ENCODE data around the gene RNF187.
A peak's percentile ranks its signal among the peaks of the same experiment; 100 is the strongest.
"Not testable (repeated sequence)": the region's sequence is repeated elsewhere in the genome, so short reads cannot be mapped to it uniquely, and the experiment has no call there.

RNF187 gene

DNA sequence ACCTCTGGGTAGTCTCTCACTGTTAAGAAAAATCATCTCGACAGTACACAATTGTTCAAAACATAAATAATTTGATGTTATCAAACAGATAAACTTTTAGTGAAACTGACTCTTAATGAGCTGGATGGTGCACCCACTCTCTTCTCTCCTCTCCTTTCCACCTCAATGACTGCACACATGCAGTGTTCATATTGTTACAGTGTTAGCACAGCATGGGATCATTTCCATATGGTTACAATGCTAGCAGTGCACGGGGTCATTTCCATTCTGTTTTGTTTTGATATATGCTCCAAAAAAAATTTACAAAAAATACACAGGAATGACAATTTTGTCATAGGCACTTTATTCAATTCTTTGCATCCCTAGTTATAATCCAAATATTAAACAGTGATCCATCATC is 26.4 kb upstream of the RNF187 start:
- ATAC-seq (no peak), DNase-seq (no peak)

DNA sequence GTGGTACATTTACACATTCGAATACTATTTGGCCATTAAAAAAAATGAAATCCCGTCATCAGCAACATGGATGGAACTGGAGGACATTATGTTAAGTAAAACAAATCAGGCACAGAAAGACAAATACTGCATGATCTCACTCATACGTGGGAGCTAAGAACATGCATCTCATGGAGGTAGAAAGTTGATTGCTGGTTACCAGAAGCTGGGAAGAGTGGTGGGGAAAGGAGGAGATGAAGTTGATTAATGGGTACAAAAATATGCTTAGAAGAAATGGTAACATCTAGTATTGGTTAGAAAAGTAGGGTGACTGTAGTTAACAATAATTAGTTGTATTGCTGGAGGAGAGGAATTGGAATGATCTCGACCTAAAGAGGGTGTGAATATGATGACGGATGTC is 24.6 kb upstream of the RNF187 start:
- no peak for DNase-seq
- no peak for ATAC-seq

DNA sequence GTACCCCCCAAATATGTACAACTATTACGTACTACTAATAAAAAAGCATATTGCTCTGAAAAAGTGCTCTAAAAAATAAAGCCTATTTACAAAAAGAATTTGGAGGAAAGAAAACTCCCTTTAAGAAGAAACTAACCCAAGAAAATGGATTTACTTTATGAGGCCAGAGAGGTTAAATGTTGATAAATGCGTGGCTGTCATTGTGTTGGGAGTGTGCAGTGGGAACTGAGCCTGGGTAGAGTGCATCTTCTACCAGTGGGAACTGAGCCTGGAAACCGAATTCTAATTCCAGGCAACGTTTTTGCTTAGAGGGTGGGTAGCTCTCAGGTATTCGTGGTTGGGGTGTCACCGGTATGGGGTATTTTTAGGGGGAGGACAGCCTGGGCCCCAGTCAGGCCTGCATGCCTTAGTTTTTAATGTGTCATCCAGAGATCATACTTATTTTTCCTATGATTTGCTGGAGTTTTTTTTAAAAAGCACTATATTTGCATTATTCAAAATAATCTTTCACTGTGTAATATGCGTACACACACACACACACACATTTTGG is 24.1 kb upstream of the RNF187 start:
- no peak for ATAC-seq
- no peak for DNase-seq

DNA sequence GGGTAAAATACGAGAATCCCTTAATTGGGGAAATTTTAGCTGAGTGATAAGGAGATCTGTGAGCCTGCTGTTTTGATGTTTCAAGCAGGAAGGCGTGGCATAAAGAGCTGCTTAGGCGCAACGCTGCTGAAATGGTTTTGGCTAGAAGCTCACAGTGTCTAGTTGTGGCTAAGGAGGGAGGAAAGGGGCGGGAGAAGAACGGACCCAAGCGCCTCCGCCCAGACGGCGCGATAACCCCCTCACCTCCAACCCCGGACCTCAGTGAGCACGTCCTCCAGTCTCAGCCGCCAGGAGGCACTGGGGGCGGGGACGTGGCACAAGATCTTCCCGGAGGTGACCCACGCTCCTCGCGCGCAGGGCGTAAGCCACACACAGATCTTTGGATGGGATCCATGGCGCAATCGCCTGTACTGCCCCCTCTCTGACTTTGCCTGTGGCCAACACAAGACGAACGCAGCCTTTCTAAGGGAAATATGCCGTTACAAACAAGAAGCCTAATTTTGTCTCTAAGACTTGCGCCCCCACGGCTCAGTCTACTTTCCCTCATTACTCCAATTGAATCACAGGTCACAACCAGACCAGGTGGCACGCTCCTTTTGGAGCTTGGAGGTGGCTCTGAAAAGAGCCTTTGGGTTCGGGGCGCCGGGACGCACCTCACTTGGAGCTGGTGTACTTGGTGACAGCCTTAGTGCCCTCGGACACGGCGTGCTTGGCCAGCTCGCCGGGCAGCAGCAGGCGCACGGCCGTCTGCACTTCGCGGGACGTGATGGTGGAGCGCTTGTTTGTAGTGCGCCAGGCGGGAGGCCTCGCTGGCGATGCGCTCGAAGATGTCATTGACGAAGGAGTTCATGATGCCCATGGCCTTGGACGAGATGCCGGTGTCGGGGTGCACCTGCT is 23.4 kb upstream of the RNF187 start:
- peak; percentile 76 for DNase-seq

DNA sequence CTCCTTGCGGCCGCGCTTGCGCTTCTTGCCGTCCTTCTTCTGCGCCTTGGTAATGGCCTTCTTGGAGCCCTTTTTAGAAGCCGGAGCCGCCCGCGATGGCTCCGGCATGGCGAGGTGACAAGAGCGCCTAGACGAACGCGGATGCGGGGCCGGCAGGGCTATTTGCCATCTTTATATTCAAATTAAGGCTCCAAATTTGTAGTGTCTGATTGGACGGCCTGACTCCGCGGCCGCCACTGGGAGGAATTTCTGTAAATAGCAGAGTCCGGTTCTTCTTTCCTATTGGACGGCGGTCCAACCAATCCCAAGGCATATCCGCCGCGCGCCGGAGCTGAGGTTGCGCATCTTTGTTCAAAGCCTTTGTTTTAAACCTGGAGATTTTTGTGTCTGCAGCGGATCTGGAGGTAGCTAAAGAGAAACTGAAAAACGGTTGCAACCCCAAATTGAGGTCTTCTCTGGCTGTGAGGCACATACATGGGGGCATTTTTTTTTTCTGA is 22.6 kb upstream of the RNF187 start:
- peak; percentile 82 for ATAC-seq
- DNase-seq: peak; percentile 83

More for the DNA sequence above, 23.4 kb upstream of the RNF187 start:
- peak; percentile 80 for ATAC-seq

DNA sequence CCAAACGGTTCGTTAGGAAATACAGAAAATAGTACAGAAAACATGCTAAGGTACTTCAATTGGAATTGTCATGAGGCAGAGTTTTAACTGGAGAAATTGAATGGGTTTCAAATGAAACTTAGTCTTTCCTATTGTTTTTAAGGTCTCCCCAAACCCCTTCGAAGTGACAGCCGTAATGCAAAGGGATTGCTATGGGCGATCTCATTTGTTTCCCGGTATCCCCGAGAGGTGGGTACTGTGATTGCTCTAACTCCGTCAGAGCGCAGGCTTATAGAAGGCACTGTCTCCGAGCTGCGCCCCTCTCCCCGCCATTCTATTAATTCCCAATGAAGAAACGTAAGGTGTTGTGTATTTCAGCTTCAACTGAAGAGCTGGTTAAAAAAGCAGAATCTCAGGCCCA is 22.0 kb upstream of the RNF187 start:
- no peak for DNase-seq
- ATAC-seq: no peak

DNA sequence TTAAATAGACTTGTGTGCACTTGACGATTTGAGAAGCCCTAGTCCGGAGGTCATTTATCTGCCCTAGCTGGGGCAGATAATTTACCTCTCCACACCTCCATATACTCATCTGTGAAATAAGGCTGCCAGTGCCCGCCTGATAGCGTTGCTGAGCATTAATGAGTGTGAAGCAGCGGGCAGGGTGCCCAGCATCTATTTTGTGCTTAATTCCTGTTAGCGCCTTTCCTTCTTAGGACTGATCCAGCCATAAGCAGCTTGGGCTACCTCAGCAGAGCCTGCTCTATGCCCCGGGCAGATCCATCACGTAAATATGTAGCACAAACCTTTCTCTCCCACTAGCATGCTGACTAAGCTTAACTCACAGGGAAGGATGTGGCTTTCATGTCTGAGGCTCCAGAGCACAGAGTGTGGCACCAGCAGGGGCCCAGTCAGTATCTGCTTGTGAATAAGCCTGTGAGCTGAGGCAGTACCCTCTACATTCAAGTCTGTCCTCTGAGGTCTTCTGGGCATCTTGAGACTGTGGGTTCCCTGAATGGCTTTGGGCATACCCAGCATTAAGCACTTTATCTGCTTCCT is 21.5 kb upstream of the RNF187 start:
- ATAC-seq (no peak), DNase-seq (no peak)

DNA sequence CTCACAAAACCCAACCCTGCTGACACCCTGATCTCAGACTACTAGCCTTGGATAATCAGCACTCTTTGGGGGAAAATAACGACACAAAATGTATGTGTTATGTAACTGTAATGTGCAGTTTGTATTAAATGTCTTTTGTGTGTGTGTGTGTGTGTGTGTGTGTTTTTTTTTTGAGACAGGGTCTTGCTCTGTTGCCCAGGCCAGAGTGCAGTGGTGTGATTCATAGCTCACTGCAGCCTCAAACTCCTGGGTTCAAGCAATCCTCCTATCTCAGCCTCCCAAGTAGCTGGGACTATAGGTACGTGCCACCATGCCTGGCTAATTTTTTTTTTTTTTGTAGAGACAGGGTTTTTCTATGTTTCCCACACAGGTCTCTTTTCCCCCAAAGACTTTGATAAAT is 19.0 kb upstream of the RNF187 start:
- not testable (repeated sequence) for DNase-seq, ATAC-seq

DNA sequence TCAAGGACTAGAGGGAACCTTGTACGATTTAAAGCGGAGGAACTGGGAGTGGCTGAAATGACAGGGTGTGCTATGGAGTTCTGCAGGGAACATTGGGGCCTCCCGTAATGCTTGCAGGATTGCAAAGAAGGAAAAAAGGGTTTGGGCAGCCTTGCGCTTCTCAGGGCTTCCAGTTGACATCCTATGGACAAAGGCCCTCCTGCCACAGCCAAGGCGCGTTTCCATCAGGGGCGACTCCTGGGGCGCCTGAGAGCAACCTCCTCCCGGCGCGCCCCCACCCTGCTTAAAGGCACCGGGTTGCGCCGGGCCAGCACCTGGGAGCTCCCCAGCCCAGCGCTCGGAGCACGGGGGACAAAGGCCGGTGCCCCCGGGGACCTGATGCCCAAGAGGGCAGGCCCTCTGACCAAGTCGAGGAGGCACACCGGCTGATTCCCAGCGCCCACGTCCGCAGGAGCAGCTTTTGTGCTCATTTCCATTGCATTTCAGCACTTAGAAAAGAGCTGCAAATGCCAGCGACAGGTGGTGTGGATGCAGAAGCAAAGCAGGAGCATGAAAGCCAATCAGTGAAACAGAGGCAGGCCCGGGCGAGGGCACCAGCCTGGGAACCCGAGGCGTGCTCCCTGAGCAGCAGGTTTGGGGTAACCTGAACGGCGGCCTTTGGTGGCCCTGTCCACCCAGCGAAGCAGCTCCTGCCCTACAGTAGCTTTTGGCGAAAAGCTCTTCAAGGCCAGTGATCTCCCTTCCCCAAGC is 17.6 kb upstream of the RNF187 start:
- no peak for ATAC-seq
- no peak for DNase-seq

DNA sequence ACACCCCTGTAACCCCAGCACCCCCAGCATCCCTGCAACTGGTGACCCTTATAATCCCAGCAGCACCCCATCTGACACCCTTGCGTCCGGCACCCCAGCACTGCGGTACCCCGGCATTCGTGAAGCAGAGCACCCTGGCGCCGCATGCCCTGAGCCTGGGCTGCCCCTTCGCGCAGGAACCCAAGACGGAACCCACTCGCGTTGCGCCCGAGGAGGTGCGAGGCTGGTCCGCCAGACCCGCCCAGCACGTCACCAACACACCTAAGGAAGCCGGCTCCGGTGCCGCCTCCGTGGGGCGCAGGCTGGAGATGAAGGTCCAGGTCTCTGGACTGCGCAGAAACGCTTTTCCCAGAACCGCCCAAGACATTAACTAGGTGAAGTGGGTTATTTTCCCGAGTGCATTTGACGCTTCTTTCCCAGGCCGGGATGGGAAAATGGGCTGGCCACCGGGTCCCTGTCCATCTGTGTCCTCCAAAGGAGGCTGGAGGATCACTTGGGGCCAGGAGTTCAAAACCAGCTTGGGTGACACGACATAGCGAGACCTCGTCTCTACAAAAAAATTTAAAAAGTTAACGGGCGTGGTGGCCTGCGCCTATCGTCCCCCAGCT is 15.9 kb upstream of the RNF187 start:
- ATAC-seq: no peak
- DNase-seq: no peak

DNA sequence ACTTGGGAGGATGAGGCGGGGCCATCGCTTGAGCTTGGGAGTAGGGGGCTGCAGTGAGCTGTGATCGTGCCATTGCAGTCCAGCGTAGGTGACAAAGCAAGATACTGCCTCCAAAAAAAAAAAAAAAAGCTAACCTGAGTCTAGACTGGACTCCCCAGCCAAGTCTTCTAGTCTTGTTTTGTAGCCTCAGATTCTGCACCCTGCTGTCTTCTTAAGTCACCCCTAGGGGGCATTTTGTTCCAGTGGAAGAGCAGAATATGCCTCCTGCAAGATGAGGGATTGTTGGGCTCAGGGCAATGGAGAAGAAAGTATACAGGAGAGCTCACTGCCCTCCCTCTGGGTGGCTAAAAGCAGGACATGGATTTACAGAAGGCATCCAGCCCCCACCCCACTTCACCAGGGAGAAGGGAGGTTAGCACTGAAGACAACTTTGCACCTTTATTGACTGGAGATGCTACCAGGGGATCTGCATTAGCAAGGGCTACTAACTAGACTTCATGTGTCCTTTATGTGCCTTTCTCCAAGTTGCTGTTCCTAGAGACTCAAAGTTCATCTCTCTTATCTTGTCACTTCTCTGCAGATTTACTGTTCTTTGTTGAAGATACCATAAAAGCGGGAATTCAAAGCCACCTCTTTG is 15.3 kb upstream of the RNF187 start:
- no peak for DNase-seq
- peak; percentile 48 for ATAC-seq

DNA sequence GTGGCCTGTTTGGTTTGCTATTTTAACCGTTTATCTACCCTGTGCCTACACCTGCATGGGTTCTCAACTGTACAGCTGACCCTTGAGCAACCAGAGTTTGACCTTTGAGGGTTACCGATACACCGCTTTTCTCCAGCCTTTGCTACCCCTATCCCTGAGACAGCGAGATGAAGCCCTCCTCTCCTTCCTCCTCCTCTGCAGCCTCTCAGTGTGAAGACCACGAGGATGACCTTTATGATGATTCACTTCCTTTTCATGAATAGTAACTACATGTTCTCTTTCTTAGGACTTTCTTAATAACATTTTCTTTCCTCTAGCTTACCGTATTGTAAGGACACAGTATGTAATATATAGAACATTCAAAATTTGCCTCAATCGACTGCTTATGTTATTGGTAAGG is 14.5 kb upstream of the RNF187 start:
- DNase-seq: peak; percentile 31
- ATAC-seq: peak; percentile 88

DNA sequence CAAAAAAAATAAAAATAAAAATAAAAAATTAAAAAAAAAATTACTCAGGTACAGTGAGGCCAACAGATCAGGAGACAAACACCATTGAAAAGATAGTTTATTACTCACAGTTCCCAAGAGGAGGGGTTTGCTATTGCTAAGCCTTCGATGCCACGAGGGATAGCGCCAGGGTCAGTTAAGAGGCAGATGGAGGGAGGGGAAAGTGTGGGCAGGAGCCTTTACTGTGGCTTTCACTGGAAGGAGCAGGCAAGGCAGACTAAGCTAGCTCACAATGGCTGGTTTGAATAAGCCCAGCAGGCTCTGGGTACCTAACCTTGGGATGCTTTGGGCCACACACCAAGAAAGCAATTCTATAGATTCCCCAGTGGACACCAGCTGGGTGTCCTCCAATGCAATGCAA is 12.7 kb upstream of the RNF187 start:
- ATAC-seq (peak; percentile 38), DNase-seq (no peak)

DNA sequence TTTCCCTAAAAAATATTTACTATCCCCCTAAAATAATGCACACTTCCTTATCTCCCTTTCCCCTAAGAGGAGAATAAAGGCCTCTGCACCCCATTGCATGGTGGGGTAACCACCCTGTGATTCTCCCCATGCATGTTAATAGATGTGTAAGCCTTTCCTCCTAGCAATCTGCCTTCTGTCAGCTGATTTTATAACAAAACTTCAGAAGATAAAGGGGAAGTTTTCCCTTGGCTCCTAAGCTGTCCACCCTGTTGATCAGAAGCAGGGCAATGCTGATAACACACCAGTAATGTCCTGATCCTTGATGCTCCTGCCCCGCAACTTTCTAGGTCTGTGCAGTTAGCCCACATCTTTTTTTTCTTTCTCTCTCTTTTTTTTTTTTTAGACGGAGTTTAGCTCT is 11.4 kb upstream of the RNF187 start:
- no peak for DNase-seq
- ATAC-seq: no peak

DNA sequence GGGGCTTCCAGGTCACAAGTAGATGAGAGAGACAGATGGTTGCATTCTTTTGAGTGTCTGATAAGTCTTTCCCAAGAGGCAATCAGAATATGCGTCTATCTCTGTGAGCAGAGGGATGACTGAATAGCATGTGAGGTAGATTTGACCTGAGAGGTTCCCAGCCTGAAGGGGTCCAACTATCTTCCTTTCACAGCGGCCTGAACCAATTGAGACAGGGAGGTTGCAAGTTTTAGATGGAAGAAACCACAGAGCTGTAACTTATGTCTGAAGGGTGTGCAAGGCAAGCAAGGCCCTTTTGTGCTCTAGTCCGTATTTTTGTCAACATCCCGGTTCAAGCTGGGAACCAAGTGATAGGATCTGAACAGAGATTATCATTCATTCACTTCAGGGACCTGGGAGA is 9.9 kb upstream of the RNF187 start:
- ATAC-seq: no peak

DNA sequence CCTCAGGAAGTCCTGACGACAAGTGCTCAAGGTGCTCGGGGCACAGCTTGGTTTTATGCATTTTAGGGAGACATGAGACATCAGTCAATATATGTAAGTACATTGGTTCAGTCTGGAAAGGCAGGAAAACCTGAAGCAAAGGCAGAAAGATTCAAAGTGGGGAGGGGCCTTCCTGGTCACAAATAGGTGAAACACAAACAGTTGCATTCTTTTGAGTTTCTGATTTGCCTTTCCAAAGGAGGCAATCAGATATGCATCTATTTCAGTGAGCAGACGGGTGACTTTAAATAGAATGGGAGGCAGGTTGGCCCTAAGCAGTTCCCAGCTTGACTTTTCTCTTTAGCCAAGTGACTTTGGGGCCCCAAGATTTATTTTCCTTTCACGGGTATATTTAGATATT is 8.9 kb upstream of the RNF187 start:
- no peak for ATAC-seq
- no peak for DNase-seq

More for the DNA sequence above, 9.9 kb upstream of the RNF187 start:
- DNase-seq: no peak

DNA sequence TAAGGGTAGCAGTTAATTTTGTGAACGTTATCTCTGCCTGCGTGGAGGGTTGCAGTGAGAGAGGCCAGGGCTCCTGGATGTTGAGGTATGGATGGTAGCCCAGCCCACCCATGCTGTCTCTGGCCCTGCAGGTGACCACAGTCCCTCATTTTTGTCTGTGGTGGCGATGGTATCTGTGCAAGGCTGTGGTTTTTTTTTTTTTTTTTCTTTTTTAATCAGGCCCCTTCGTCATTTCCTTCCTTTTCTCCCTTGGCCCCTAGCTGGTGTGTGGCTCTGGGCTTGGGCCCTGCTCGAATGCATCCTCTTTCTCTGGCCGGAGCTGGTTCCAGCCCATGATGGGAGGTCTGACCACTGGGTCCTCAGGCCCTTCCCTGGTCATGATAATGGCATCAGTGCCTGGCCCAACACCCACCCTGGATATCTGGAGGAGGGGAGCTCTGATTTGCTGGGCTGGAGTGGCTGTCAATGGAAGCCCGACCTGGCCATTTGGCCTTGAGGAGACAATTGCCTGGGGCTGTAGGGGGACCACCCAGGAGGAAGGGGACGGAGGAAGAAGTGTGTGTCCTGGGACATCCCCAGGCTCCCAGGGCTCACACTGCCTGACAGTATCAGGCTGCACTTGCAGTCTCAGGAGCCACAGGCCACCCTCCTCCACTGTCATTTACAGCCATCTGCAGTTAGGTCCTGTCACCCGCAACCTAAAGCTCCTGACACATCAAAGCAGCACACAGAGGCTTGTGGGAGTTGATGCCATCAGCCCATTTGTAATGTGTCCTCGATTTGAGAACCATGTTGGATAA is 8.1 kb upstream of the RNF187 start:
- ATAC-seq (peak; percentile 60), DNase-seq (no peak)

DNA sequence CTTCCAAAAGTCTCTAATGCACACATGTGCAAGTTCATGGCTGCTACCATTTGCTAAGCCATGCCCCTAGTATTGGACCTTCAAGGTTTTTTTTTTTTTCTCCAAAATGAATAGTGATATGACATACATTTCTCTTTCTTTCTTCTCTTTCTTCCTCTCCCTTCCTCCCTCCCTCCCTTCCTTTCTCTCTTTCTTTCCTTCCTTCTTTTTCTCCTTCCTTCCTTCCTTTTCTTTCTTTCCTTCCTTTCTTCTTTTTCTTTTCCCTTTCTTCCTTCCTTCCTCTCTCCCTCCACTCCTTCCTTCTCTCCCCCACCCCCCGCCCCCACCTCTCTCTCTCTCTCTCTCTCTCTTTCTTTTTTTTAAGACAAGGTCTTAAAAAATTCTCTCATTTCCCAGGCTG is 3.4 kb upstream of the RNF187 start:
- ATAC-seq (no peak), DNase-seq (no peak)

DNA sequence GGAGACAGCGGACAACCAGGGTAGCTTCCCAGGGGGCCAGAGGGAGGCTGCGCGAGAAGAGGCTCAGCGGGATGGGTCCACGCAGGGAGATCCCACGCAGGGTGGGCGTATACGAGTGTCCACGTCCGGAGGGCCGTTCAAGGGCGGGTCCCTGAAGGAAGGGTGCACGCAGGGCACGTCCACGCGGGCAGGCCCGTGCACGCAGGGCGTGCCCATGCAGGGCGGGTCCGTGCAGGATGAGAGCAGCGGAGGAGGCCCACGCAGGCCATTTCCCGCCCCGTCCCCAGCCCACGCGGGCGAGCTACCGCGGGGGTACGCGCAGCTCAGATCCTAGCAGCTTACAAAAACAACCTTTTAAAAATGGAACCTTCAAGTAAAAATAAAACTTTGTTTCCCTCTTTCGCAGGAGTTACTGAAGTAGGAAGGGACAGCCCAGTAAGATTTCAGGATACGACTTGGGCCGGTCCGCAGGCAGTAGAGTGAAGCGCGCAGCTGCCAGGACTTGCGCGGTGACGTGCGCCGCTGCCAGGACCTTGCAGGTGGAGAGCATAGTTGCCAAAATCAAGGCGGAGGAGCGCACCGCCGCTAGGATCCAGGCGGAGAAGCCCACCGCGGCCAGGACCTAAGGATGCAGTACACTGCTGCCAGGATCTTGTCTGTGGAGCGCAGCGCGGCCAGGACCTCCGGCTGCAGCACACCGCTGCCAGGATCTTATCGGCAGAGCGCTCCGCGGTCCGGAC is 416 bp upstream of the RNF187 start:
- ATAC-seq (peak; percentile 75), DNase-seq (peak; percentile 73)
